Right atrium auricular region (tissue), 2 donors: Measurements from ENCODE around the gene ZNF692. TPM values are rescaled to one million over a fixed set of nuclear protein-coding genes. Genes with fewer than 3 reads are reported as not detected.

ENCODE experiments used
- DNase-seq: peaks from one replicate; pipeline ENCODE4 v3.0.0-alpha.2; 2019; ENCODE audit warnings: low spot score
- H3K27ac ChIP-seq, 2 donors: fragments of 200-600 bp; sonication (generic); 1 replicate in 1 of 2; 2 replicates in 1 of 2; pipeline ENCODE4 v1.5.1; 2016 to 2019
- H3K27me3 ChIP-seq, 2 donors: fragments of 200-600 bp; sonication (generic); one replicate each; pipeline versions ENCODE4 v1.5.1 to v1.6.0; 2017 to 2019
- H3K36me3 ChIP-seq: fragments of 200-600 bp; sonication (generic); one replicate; pipeline ENCODE4 v1.5.1; 2016
- H3K4me1 ChIP-seq, 2 donors: fragments of 200-600 bp; sonication (generic); one replicate each; pipeline versions ENCODE4 v1.5.1 to v1.6.0; 2017 to 2019
- H3K4me3 ChIP-seq, 2 donors: fragments of 200-600 bp; sonication (generic); 1 replicate in 1 of 2; 2 replicates in 1 of 2; pipeline ENCODE4 v1.5.1; 2017 to 2019; ENCODE audit warnings: mild to moderate bottlenecking in 1 of 2, moderate library complexity in 1 of 2
- H3K9me3 ChIP-seq, 2 donors: fragments of 200-600 bp; sonication (generic); one replicate each; pipeline ENCODE4 v1.5.1; 2019
- CTCF ChIP-seq, 2 donors: fragments of 200-600 bp; sonication (generic); IDR thresholded peaks; one replicate each; pipeline ENCODE4 v1.5.1; 2019; ENCODE audit warnings: antibody characterized with exemption in 2 of 2
- total RNA-seq, 2 donors: library from RNA; depleted of rRNA; stranded (reverse); fragments of >200 nt; gene quantifications; one replicate each; pipeline ENCODE4 v1.1.0, GENCODE V29; 2016

Gene ZNF692
- total RNA-seq, 2 donors from 2014 or later = 9.7 to 11.8 TPM

- Histone ChIP-seq H3K27me3 (no peaks in the 10 kb centered on the region), H3K9me3 (no peaks in the 10 kb centered on the region), H3K36me3 (peaks cover 21% of the 10 kb centered on the region), H3K4me3 (no peak overlapping the region), H3K4me1 (peaks cover 5 to 65% of the 10 kb centered on the region in 2 donors), H3K27ac (peak overlapping the region in 1 of 2 donors; percentile 68)
- TF ChIP-seq CTCF (IDR thresholded peaks at IDR 0.05) = no peak
- DNase-seq = peak; percentile 59
These were observed 37.8 kb downstream of the ZNF692 start for GRCh38 chr1:248821101-248821500.

- H3K4me3 ChIP-seq = no peak overlapping the region
- no peaks in the 10 kb centered on the region for H3K9me3 ChIP-seq
- no peak for TF ChIP-seq CTCF (IDR thresholded peaks at IDR 0.05)
- H3K36me3 ChIP-seq = peaks cover 31% of the 10 kb centered on the region
- H3K27ac ChIP-seq = peak overlapping the region in 1 of 2 donors; percentile 68
- H3K27me3 ChIP-seq = no peaks in the 10 kb centered on the region
- H3K4me1 ChIP-seq = peaks cover 5 to 62% of the 10 kb centered on the region in 2 donors
- DNase-seq = peak; percentile 57
These were observed 38.8 kb downstream of the ZNF692 start for GRCh38 chr1:248820041-248820585.

- Histone ChIP-seq H3K36me3 (peaks cover 44% of the 10 kb centered on the region), H3K27me3 (no peaks in the 10 kb centered on the region), H3K9me3 (no peaks in the 10 kb centered on the region), H3K4me3 (no peak overlapping the region), H3K27ac (peak overlapping the region in 1 of 2 donors; percentile 17), H3K4me1 (peaks cover 5 to 49% of the 10 kb centered on the region in 2 donors)
- DNase-seq = peak; percentile 57
- no peak for TF ChIP-seq CTCF (IDR thresholded peaks at IDR 0.05)
These were observed 40.1 kb downstream of the ZNF692 start for GRCh38 chr1:248818505-248819374.

- Histone ChIP-seq H3K36me3 (peaks cover 52% of the 10 kb centered on the region), H3K4me1 (peaks cover 5 to 32% of the 10 kb centered on the region in 2 donors), H3K27me3 (no peaks in the 10 kb centered on the region), H3K27ac (no peak overlapping the region), H3K9me3 (no peaks in the 10 kb centered on the region), H3K4me3 (no peak overlapping the region)
- TF ChIP-seq CTCF (IDR thresholded peaks at IDR 0.05) = no peak
- DNase-seq = peak; percentile 46
These were observed 41.8 kb downstream of the ZNF692 start for GRCh38 chr1:248817065-248817464.

- no peak for TF ChIP-seq CTCF (IDR thresholded peaks at IDR 0.05)
- H3K9me3 ChIP-seq = no peaks in the 10 kb centered on the region
- DNase-seq = peak; percentile 43
- H3K4me1 ChIP-seq = peaks cover 5 to 27% of the 10 kb centered on the region in 2 donors
- no peak overlapping the region for H3K27ac ChIP-seq
- no peak overlapping the region for H3K4me3 ChIP-seq
- H3K36me3 ChIP-seq = peaks cover 60% of the 10 kb centered on the region
- H3K27me3 ChIP-seq = no peaks in the 10 kb centered on the region
These were observed 42.6 kb downstream of the ZNF692 start for GRCh38 chr1:248816042-248816851.
